IMR-90 (cell line): Measurements from ENCODE around the gene SLC25A51. TPM values are rescaled to one million over a fixed set of nuclear protein-coding genes. Genes with fewer than 3 reads are reported as not detected.

Experiments
- ATAC-seq: fragments of 200-7000 bp; cut with Tn5 transposase; 2 replicates; pipeline ENCODE4 v1.9.1; 2020; ENCODE audit warnings: low read depth, mild to moderate bottlenecking, moderate library complexity
- BruUV-seq: library from RNA; stranded (reverse); fragments of 400-500 nt; replicated peaks from 2 replicates; lab custom pipeline; 2021; lab: Mats Ljungman, UMichigan
- CTCF ChIA-PET: fragments of 300-600 bp; formaldehyde crosslinking; extraction: SDS; loops from one replicate; lab custom pipeline; 2021; ENCODE audit warnings: antibody characterized with exemption; lab: Yijun Ruan, JAX
- POLR2A ChIA-PET: fragments of 300-600 bp; sonication (Branson Sonifier 250); formaldehyde crosslinking; loops from one replicate; lab custom pipeline; 2022; ENCODE audit warnings: antibody characterized with exemption; ENCODE audit not compliant: unreplicated experiment; lab: Charles Lee
- DNase-seq: peaks from one replicate; pipeline ENCODE4 v3.0.0; 2013
- H2AFZ ChIP-seq: replicated peaks from 2 replicates; pipeline ENCODE3; 2013; ENCODE audit warnings: low read length, mild to moderate bottlenecking; ENCODE audit not compliant: poor library complexity
- H2AK5ac ChIP-seq: 2 replicates; pipeline ENCODE4 v1.6.1; 2013; ENCODE audit warnings: low read depth, low read length, inconsistent platforms
- H2AK9ac ChIP-seq: replicated peaks from 2 replicates; pipeline ENCODE3; 2013; ENCODE audit warnings: mild to moderate bottlenecking, low read depth, low read length, moderate library complexity; ENCODE audit not compliant: poor library complexity
- H2BK120ac ChIP-seq: 2 replicates; pipeline ENCODE4 v1.6.1; 2013; ENCODE audit warnings: low read depth, low read length, inconsistent platforms
- H2BK15ac ChIP-seq: 3 replicates; pipeline ENCODE4 v1.6.1; 2013; ENCODE audit warnings: low read depth, low read length, inconsistent platforms
- H2BK20ac ChIP-seq: 2 replicates; pipeline ENCODE4 v1.6.1; 2013; ENCODE audit warnings: low read depth, mild to moderate bottlenecking, inconsistent platforms, low read length, moderate library complexity
- H2BK5ac ChIP-seq: 2 replicates; pipeline ENCODE4 v1.6.1; 2013; ENCODE audit warnings: mild to moderate bottlenecking, low read depth, low read length, inconsistent platforms; ENCODE audit not compliant: poor library complexity, severe bottlenecking
- H3K14ac ChIP-seq: replicated peaks from 2 replicates; pipeline ENCODE4 v1.6.1; 2013; ENCODE audit warnings: low read depth, low read length, inconsistent platforms
- H3K18ac ChIP-seq: 2 replicates; pipeline ENCODE4 v1.6.1; 2013; ENCODE audit warnings: low read depth, low read length, control low read depth
- H3K23ac ChIP-seq: 2 replicates; pipeline ENCODE4 v1.6.1; 2013; ENCODE audit warnings: low read depth, low read length, inconsistent platforms
- H3K27ac ChIP-seq: 2 replicates; pipeline ENCODE4 v1.5.1; 2013; ENCODE audit warnings: mild to moderate bottlenecking, control low read depth, low read length; ENCODE audit not compliant: insufficient read depth
- H3K27me3 ChIP-seq: 2 replicates; pipeline ENCODE4 v1.6.1; 2013; ENCODE audit warnings: low read length; ENCODE audit not compliant: control insufficient read depth, insufficient read depth
- H3K36me3 ChIP-seq: 2 replicates; pipeline ENCODE4 v1.6.1; 2013; ENCODE audit warnings: low read length, mixed read lengths; ENCODE audit not compliant: control insufficient read depth, insufficient read depth
- H3K4ac ChIP-seq: 2 replicates; pipeline ENCODE4 v1.6.1; 2013; ENCODE audit warnings: low read depth, low read length, inconsistent platforms
- H3K4me1 ChIP-seq: 2 replicates; pipeline ENCODE4 v1.6.1; 2013; ENCODE audit warnings: low read length, mixed read lengths; ENCODE audit not compliant: control insufficient read depth, insufficient read depth
- H3K4me2 ChIP-seq: 2 replicates; pipeline ENCODE4 v1.6.1; 2013; ENCODE audit warnings: low read depth, mild to moderate bottlenecking, control low read depth, low read length, moderate library complexity
- H3K4me3 ChIP-seq: 2 replicates; pipeline ENCODE4 v1.5.1; 2013; ENCODE audit warnings: low read depth, mild to moderate bottlenecking, control low read depth, low read length, moderate library complexity; ENCODE audit not compliant: insufficient read depth
- H3K56ac ChIP-seq: 2 replicates; pipeline ENCODE4 v1.6.1; 2013; ENCODE audit warnings: low read length, inconsistent platforms; ENCODE audit not compliant: insufficient read depth; ENCODE audit errors: extremely low read depth
- H3K79me1 ChIP-seq, 2 experiments: 2 replicates each; pipeline ENCODE4 v1.6.1; 2013; ENCODE audit warnings: low read length in 2 of 2, inconsistent platforms in 1 of 2, low read depth in 1 of 2
- H3K9ac ChIP-seq: 2 replicates; pipeline ENCODE4 v1.6.1; 2013; ENCODE audit warnings: low read depth, low read length, control low read depth
- H3K9me1 ChIP-seq: 2 replicates; pipeline ENCODE4 v1.6.1; 2013; ENCODE audit warnings: low read length, inconsistent platforms; ENCODE audit not compliant: insufficient read depth
- H3K9me3 ChIP-seq: 2 replicates; pipeline ENCODE4 v1.6.1; 2013; ENCODE audit warnings: low read length; ENCODE audit not compliant: control insufficient read depth, insufficient read depth
- H4K20me1 ChIP-seq: 2 replicates; pipeline ENCODE4 v1.6.1; 2013; ENCODE audit warnings: low read length, inconsistent platforms; ENCODE audit not compliant: insufficient read depth
- H4K5ac ChIP-seq: 2 replicates; pipeline ENCODE4 v1.6.1; 2013; ENCODE audit warnings: mild to moderate bottlenecking, low read depth, low read length, control low read depth
- H4K8ac ChIP-seq, 2 experiments: 2 replicates each; pipeline ENCODE4 v1.6.1; 2013; ENCODE audit warnings: low read depth in 2 of 2, low read length in 2 of 2, control low read depth in 1 of 2, inconsistent platforms in 1 of 2
- H4K91ac ChIP-seq: 2 replicates; pipeline ENCODE4 v1.6.1; 2013; ENCODE audit warnings: low read depth, low read length, inconsistent platforms; ENCODE audit not compliant: insufficient read depth
- CEBPB ChIP-seq: IDR thresholded peaks from 2 replicates; pipeline ENCODE4 v1.6.1; 2012; ENCODE audit warnings: low read depth, low read length, improper control_type of control experiment
- RCOR1 ChIP-seq: IDR thresholded peaks from 2 replicates; pipeline ENCODE4 v1.6.1; 2012; ENCODE audit warnings: mild to moderate bottlenecking, low read length, improper control_type of control experiment; ENCODE audit not compliant: insufficient replicate concordance
- WGBS, 2 experiments: methylation state at CpG; one replicate each; pipeline versions ENCODE4 v1.1.5 to v1.1.7; 2013; ENCODE audit warnings: missing lambda C conversion rate in 2 of 2; ENCODE audit not compliant: insufficient read length in 1 of 2; ENCODE audit errors: extremely low coverage in 2 of 2; 5-methylcytosine and 5-hydroxymethylcytosine counted together
- dilution Hi-C: fragments of 300-500 bp; cut with HindIII; formaldehyde crosslinking; loops from one replicate; pipeline ENCODE4 v1.14.3; 2018; ENCODE audit warnings: low sequenced_read_pairs; ENCODE audit not compliant: unreplicated experiment
- in situ Hi-C: fragments of 300-500 bp; cut with MboI; formaldehyde crosslinking; loops from 3 replicates; pipeline ENCODE4 v1.14.3; 2019; ENCODE audit warnings: low sequenced_read_pairs, inconsistent platforms, mixed read lengths
- intact Hi-C: fragments of 100-400 bp; cut with micrococcal nuclease; formaldehyde crosslinking; loops from 2 replicates; pipeline ENCODE4 v1.10.0; 2022
- microRNA-seq, 2 experiments: library from miRNA; stranded (forward) in 1 of 2; unstranded in 1 of 2; fragments of 10-50 nt in 1 of 2; fragments of <30 nt in 1 of 2; gene quantifications in 1 of 2; microRNA quantifications in 1 of 2; one replicate each; pipeline versions ENCODE3 to v1.1.0; 2013 to 2020; ENCODE audit not compliant: insufficient read depth in 1 of 2, insufficient read length in 1 of 2, unreplicated experiment in 1 of 2
- polyA plus RNA-seq, 3 experiments: library from polyadenylated mRNA; depleted of rRNA; stranded (reverse); fragments of >200 nt; gene quantifications; 2 replicates each; pipeline ENCODE4 v1.2.3, GENCODE V29; 2012; ENCODE audit warnings: low replicate concordance in 1 of 3
- small RNA-seq, 5 experiments: library from RNA; depleted of rRNA; stranded (forward); fragments of <200 nt; gene quantifications; one replicate each; pipeline ENCODE3, GENCODE V24; 2012
- total RNA-seq: library from RNA; depleted of rRNA; stranded (reverse); fragments of >200 nt; gene quantifications from 2 replicates; pipeline ENCODE4 v1.2.3, GENCODE V29; 2012; rRNA removed

Gene SLC25A51
- total and polyA plus RNA-seq, 2 of the 4 experiments (the other 2 are of a cell fraction): 14.1 to 81.6 TPM

- no peak overlapping the region for H4K8ac ChIP-seq
- no CpG with 5 or more reads among the region's 3 CpGs for WGBS, 2 experiments
- H3K27ac ChIP-seq: peak overlapping the region; percentile 65; the same call in 1 of the 2 replicates
- H2AK9ac ChIP-seq: peak overlapping the region; percentile 48
- H3K4ac ChIP-seq: no peak overlapping the region
- H3K23ac ChIP-seq: no peak overlapping the region
- H3K9ac ChIP-seq: no peak overlapping the region
- peaks cover 6% of the 10 kb centered on the region for H3K4me1 ChIP-seq
- no peak overlapping the region for H3K18ac ChIP-seq
- no peak overlapping the region for H2BK15ac ChIP-seq
- intact Hi-C loops: no loop called here
- H4K5ac ChIP-seq: no peak overlapping the region
- no peak overlapping the region for H2BK120ac ChIP-seq
- peaks cover 11% of the 10 kb centered on the region for H3K36me3 ChIP-seq
- H3K56ac ChIP-seq: no peak overlapping the region
- H4K91ac ChIP-seq: no peak overlapping the region
- CTCF ChIA-PET: no interaction called here
- DNase-seq (peak; percentile 20), ATAC-seq (peak; percentile 53)
- dilution Hi-C loops: no loop called here
- TF ChIP-seq RCOR1 (no peak), CEBPB (0 out of 2 replicates have a peak, but pooled peaks have one; percentile 34)
- no peak overlapping the region for H2AK5ac ChIP-seq
- peak overlapping the region; percentile 70 for H2BK5ac ChIP-seq
- no TSS peak for BruUV-seq
- no peak overlapping the region for H2BK20ac ChIP-seq
- no peak overlapping the region for H3K14ac ChIP-seq
- no peak overlapping the region for H2AFZ ChIP-seq
- H3K9me3 ChIP-seq: no peaks in the 10 kb centered on the region
- no peaks in the 10 kb centered on the region for H3K27me3 ChIP-seq
- in situ Hi-C loops: no loop called here
- no peaks in the 10 kb centered on the region; the same call in 1 of the 2 replicates for H3K9me1 ChIP-seq
- H4K20me1 ChIP-seq: peaks cover 4% of the 10 kb centered on the region; the same call in 1 of the 2 replicates
- peak overlapping the region; percentile 55; the same call in 1 of the 2 replicates for H3K4me2 ChIP-seq
- H3K4me3 ChIP-seq: no peak overlapping the region
- H3K79me1 ChIP-seq: peaks cover 16 to 31% of the 10 kb centered on the region in 2 experiments
- POLR2A ChIA-PET: interaction anchor here (0.5 to 0.7 kb wide), 3 partner anchors 9 to 26 kb away, joined by 3 to 4 read pairs (median 4); no protein-coding TSS in a partner anchor
Measured at GRCh38 chr9:37839496-37840461, 64.1 kb downstream of the SLC25A51 start.

Small RNAs within 50 kb of the gene (microRNA-seq; reads per million reads assigned to microRNA genes)
- gene RNU7-124P (ENCODE audit: insufficient read depth, insufficient read length): not detected

Small RNAs within 50 kb of the gene (small RNA-seq; reads per million reads assigned to genes)
- 0 reads per million in 5 experiments for gene RNU7-124P

Other genes starting within 250 kb of the SLC25A51 start
- 2.3 and 2.5 TPM in 2 replicates for gene TRMT10B, start 150.3 kb downstream of the SLC25A51 start, total RNA-seq
- gene TRMT10B, start 150.3 kb downstream of the SLC25A51 start, polyA plus RNA-seq (2012; rRNA removed): 4.5 and 4.9 TPM in 2 replicates
- gene EXOSC3, start 119.1 kb downstream of the SLC25A51 start, total RNA-seq: 27.1 and 58.6 TPM in 2 replicates
- 28.9 and 37.2 TPM in 2 replicates for gene EXOSC3, start 119.1 kb downstream of the SLC25A51 start, polyA plus RNA-seq (2012; rRNA removed)
- 13.1 and 19.4 TPM in 2 replicates for gene DCAF10, start 103.3 kb downstream of the SLC25A51 start, total RNA-seq
- gene DCAF10, start 103.3 kb downstream of the SLC25A51 start, polyA plus RNA-seq (2012; rRNA removed): 16.9 and 17.1 TPM in 2 replicates
- gene SHB, start 165.1 kb upstream of the SLC25A51 start, total RNA-seq: 6.1 and 7.8 TPM in 2 replicates
- gene SHB, start 165.1 kb upstream of the SLC25A51 start, polyA plus RNA-seq (2012; rRNA removed): 20.4 and 22.9 TPM in 2 replicates